SK-N-SH (cell line): ENCODE data around the gene PTPRN. TPM values are rescaled to one million over a fixed set of nuclear protein-coding genes. Genes with fewer than 3 reads are reported as not detected.

Experiments used
- CTCF ChIA-PET: fragments of 300-600, 350-600 bp; formaldehyde crosslinking; extraction: SDS; loops from one replicate; lab custom pipeline; 2021; lab: Yijun Ruan, JAX
- POLR2A ChIA-PET: fragments of 350-600 bp; sonication (Branson Sonifier 250); formaldehyde crosslinking; extraction: SDS; loops from one replicate; lab custom pipeline; 2020; ENCODE audit warnings: antibody characterized with exemption, inconsistent platforms; lab: Yijun Ruan, JAX
- DNase-seq: peaks from one replicate; pipeline ENCODE4 v3.0.0; 2012
- H2AFZ ChIP-seq: fragments of 200-600 bp; sonication (generic); 2 replicates; pipeline ENCODE4 v1.8.1; 2016; ENCODE audit warnings: antibody characterized with exemption, mild to moderate bottlenecking, low read depth
- H3F3A ChIP-seq: fragments of 200-600 bp; sonication (generic); replicated peaks from 2 replicates; pipeline ENCODE3; 2016; ENCODE audit warnings: antibody characterized with exemption, mild to moderate bottlenecking; ENCODE audit not compliant: insufficient read depth
- H3K27ac ChIP-seq, 2 experiments: fragments of 200-500 bp in 1 of 2; fragments of 200-600 bp in 1 of 2; sonication (Bioruptor generic) in 1 of 2; sonication (generic), shearing (Covaris generic) in 1 of 2; 2 replicates each; pipeline versions ENCODE4 v1.5.1 to v1.6.1; 2014 to 2016; ENCODE audit warnings: low read depth in 2 of 2, inconsistent platforms in 1 of 2, low read length in 1 of 2, mild to moderate bottlenecking in 1 of 2, mixed read lengths in 1 of 2
- H3K27me3 ChIP-seq: fragments of 200-600 bp; sonication (generic), shearing (Covaris generic); 2 replicates; pipeline ENCODE4 v1.6.1; 2016; ENCODE audit warnings: mixed run types; ENCODE audit not compliant: insufficient read depth
- H3K36me3 ChIP-seq, 2 experiments: fragments of 200-500 bp in 1 of 2; fragments of 200-600 bp in 1 of 2; sonication (Bioruptor generic) in 1 of 2; sonication (generic) in 1 of 2; replicated peaks in 1 of 2; 2 replicates each; pipeline versions ENCODE3 to v1.5.1; 2014 to 2016; ENCODE audit warnings: low read length in 1 of 2, mild to moderate bottlenecking in 1 of 2; ENCODE audit not compliant: insufficient read depth in 2 of 2, control insufficient read depth in 1 of 2
- H3K4me1 ChIP-seq, 2 experiments: fragments of 200-500 bp in 1 of 2; fragments of 200-600 bp in 1 of 2; sonication (Bioruptor generic) in 1 of 2; sonication (generic), shearing (Covaris generic) in 1 of 2; 2 replicates each; pipeline versions ENCODE4 v1.5.1 to v1.6.1; 2014 to 2016; ENCODE audit warnings: low read depth in 1 of 2, low read length in 1 of 2, mixed run types in 1 of 2; ENCODE audit not compliant: insufficient read depth in 2 of 2, control insufficient read depth in 1 of 2
- H3K4me2 ChIP-seq: fragments of 200-600 bp; sonication (generic), shearing (Covaris generic); 2 replicates; pipeline ENCODE4 v1.6.1; 2017; ENCODE audit warnings: mixed run types
- H3K4me3 ChIP-seq, 2 experiments: fragments of 200-500 bp in 1 of 2; fragments of 200-600 bp in 1 of 2; sonication (Bioruptor generic) in 1 of 2; sonication (generic), shearing (Covaris generic) in 1 of 2; 2 replicates each; pipeline versions ENCODE4 v1.5.1 to v1.8.1; 2014 to 2016; ENCODE audit warnings: low read depth in 2 of 2, inconsistent platforms in 1 of 2, low read length in 1 of 2, mild to moderate bottlenecking in 1 of 2, mixed read lengths in 1 of 2, moderate library complexity in 1 of 2
- H3K79me2 ChIP-seq: fragments of 200-600 bp; sonication (generic); 2 replicates; pipeline ENCODE4 v1.8.1; 2017; ENCODE audit warnings: mild to moderate bottlenecking; ENCODE audit not compliant: insufficient read depth
- H3K9ac ChIP-seq: fragments of 200-600 bp; sonication (generic); 2 replicates; pipeline ENCODE4 v1.6.1; 2017; ENCODE audit warnings: mixed run types
- H3K9me2 ChIP-seq: fragments of 200-600 bp; sonication (generic); 2 replicates; pipeline ENCODE4 v1.6.1; 2017; ENCODE audit warnings: mixed run types
- H3K9me3 ChIP-seq: fragments of 200-600 bp; sonication (generic); 2 replicates; pipeline ENCODE4 v1.6.1; 2017; ENCODE audit warnings: mixed run types, mild to moderate bottlenecking, moderate library complexity
- H4K20me1 ChIP-seq: fragments of 200-600 bp; sonication (generic); 2 replicates; pipeline ENCODE4 v1.6.1; 2017; ENCODE audit warnings: mild to moderate bottlenecking, mixed run types; ENCODE audit not compliant: insufficient read depth
- CHD2 ChIP-seq: fragments of 150-350 bp; IDR thresholded peaks from 2 replicates; pipeline ENCODE4 v1.6.1; 2018; ENCODE audit warnings: low read length; ENCODE audit not compliant: partially characterized antibody
- CTCF ChIP-seq: fragments of 200-600 bp; sonication (generic); IDR thresholded peaks from 2 replicates; pipeline ENCODE4 v1.6.1; 2017; ENCODE audit warnings: antibody characterized with exemption, mild to moderate bottlenecking, moderate library complexity
- FOXJ3 ChIP-seq: sonication (generic); formaldehyde crosslinking; IDR thresholded peaks from 2 replicates; pipeline ENCODE4 v1.5.1; 2020; ENCODE audit warnings: mild to moderate bottlenecking, missing genetic modification reagents
- GABPA ChIP-seq: IDR thresholded peaks from 2 replicates; pipeline ENCODE4 v1.4.0; 2012; ENCODE audit warnings: low read depth, mild to moderate bottlenecking
- GATA2 ChIP-seq: sonication (generic); formaldehyde crosslinking; IDR thresholded peaks from 2 replicates; pipeline ENCODE4 v1.5.0; 2020; ENCODE audit warnings: mild to moderate bottlenecking, missing genetic modification reagents
- IRF3 ChIP-seq: fragments of 150-350 bp; IDR thresholded peaks from 2 replicates; pipeline ENCODE4 v1.6.1; 2016; ENCODE audit warnings: mild to moderate bottlenecking, low read depth, low read length
- MXI1 ChIP-seq: IDR thresholded peaks from 2 replicates; pipeline ENCODE4 v1.6.1; 2012; ENCODE audit warnings: mild to moderate bottlenecking, low read depth, low read length, improper control_type of control experiment
- REST ChIP-seq: IDR thresholded peaks from 2 replicates; pipeline ENCODE4 v1.6.1; 2012; ENCODE audit warnings: mild to moderate bottlenecking, low read depth, low read length, moderate library complexity
- RFX5 ChIP-seq: IDR thresholded peaks from 2 replicates; pipeline ENCODE4 v1.6.1; 2012; ENCODE audit warnings: mild to moderate bottlenecking, improper control_type of control experiment, low read length
- SIN3A ChIP-seq: IDR thresholded peaks from 2 replicates; pipeline ENCODE4 v1.6.1; 2012; ENCODE audit warnings: low read depth, mild to moderate bottlenecking, low read length, moderate library complexity, borderline replicate concordance
- SMC3 ChIP-seq: IDR thresholded peaks from 2 replicates; pipeline ENCODE4 v1.6.1; 2012; ENCODE audit warnings: low read depth, low read length, improper control_type of control experiment
- TAF1 ChIP-seq: IDR thresholded peaks from 2 replicates; pipeline ENCODE4 v1.6.1; 2012; ENCODE audit warnings: low read depth, mild to moderate bottlenecking, low read length, moderate library complexity, borderline replicate concordance
- USF1 ChIP-seq: IDR thresholded peaks from 2 replicates; pipeline ENCODE4 v1.4.0; 2012; ENCODE audit warnings: low read depth, borderline replicate concordance
- WGBS: methylation state at CpG from one replicate; pipeline ENCODE4 v1.1.6; 2017; ENCODE audit warnings: low lambda C conversion rate; 5-methylcytosine and 5-hydroxymethylcytosine counted together
- polyA plus RNA-seq, 3 experiments: library from polyadenylated mRNA; depleted of rRNA; stranded (reverse); fragments of >200 nt; gene quantifications; 2 replicates each; pipeline ENCODE4 v1.2.3, GENCODE V29; 2012

The PTPRN gene
- polyA plus RNA-seq (2012; rRNA removed), result 7.4 and 9.5 TPM in 2 replicates
- 3.9 and 6.3 TPM in 2 replicates for polyA plus RNA-seq (2012; cell fraction: cytosol; rRNA removed)
- polyA plus RNA-seq (2012; cell fraction: nucleus; rRNA removed), result 12.9 and 14.4 TPM in 2 replicates

GRCh38 chr2:219309278-219309677 lies at the start of gene PTPRN:
PTPRN (minus strand) TSS chr2:219309401; CDS start chr2:219309332, 69 bp downstream.
- Histone ChIP-seq H4K20me1 (no peaks in the 10 kb centered on the region), H3K9me3 (no peaks in the 10 kb centered on the region), H3K4me1 (peaks cover 0 to 7% of the 10 kb centered on the region in 2 experiments; a peak in 2 of 4 replicates), H3K4me2 (peak within 1 kb of the TSS; percentile 94), H3K27me3 (no peaks in the 10 kb centered on the region), H3F3A (peaks cover 2% of the 10 kb centered on the region), H3K9ac (peak within 1 kb of the TSS; percentile 42; the same call in 1 of the 2 replicates), H2AFZ (peak within 1 kb of the TSS; percentile 64; the same call in 1 of the 2 replicates), H3K79me2 (no peaks in the 10 kb centered on the region), H3K27ac (peak within 1 kb of the TSS; percentile 77), H3K9me2 (no peaks in the 10 kb centered on the region), H3K36me3 (no peaks in the 10 kb centered on the region), H3K4me3 (peak within 1 kb of the TSS; percentile 52 to 73)
- ChIA-PET CTCF (interaction anchor here (0.7 to 4.5 kb wide), 9 partner anchors 8 to 138 kb away, joined by 3 to 42 read pairs (median 4); no protein-coding TSS in a partner anchor), POLR2A (interaction anchor here (1.0 to 1.4 kb wide), 4 partner anchors 9 to 78 kb away, joined by 3 to 5 read pairs (median 4); partner anchors contain the start of genes DNAJB2 and DNPEP)
- TF ChIP-seq MXI1 (peak; percentile 5; the same call in 1 of the 2 replicates), SMC3 (no peak), TAF1 (no peak), GATA2 (CRISPR knock-in tag) (no peak), GABPA (no peak), CHD2 (no peak), REST (no peak), USF1 (no peak)
- 4% methylated on average over 27 of the region's 37 CpGs for WGBS
- DNase-seq, result peak; percentile 95

GRCh38 chr2:219358170-219359075 lies 49.2 kb upstream of the PTPRN start:
- Histone ChIP-seq H4K20me1 (no peaks in the 10 kb centered on the region), H2AFZ (no peak overlapping the region), H3K4me3 (peak overlapping the region; percentile 39 to 40), H3K27ac (no peak overlapping the region), H3F3A (peaks cover 12% of the 10 kb centered on the region), H3K4me2 (peak overlapping the region; percentile 70), H3K9me3 (no peaks in the 10 kb centered on the region), H3K9ac (no peak overlapping the region), H3K36me3 (no peaks in the 10 kb centered on the region), H3K4me1 (peaks cover 4 to 7% of the 10 kb centered on the region in 2 experiments; a peak in 2 of 4 replicates), H3K9me2 (no peaks in the 10 kb centered on the region), H3K27me3 (peaks cover 27% of the 10 kb centered on the region), H3K79me2 (no peaks in the 10 kb centered on the region)
- peak; percentile 78 for DNase-seq
- CTCF ChIA-PET, result interaction anchor here (0.8 to 3.1 kb wide), 3 partner anchors 59 to 112 kb away, joined by 3 to 19 read pairs (median 3); partner anchors contain the start of gene STK16
- whole genome bisulfite sequencing, result 7% methylated on average over 27 of the region's 66 CpGs
- POLR2A ChIA-PET, result interaction anchor here (0.7 to 0.9 kb wide), 2 partner anchors 30 to 43 kb away, joined by 3 read pairs; partner anchors contain the start of gene DNPEP
- TF ChIP-seq CTCF, result no peak
- no peak for TF ChIP-seq FOXJ3 (CRISPR knock-in tag)
- TF ChIP-seq IRF3, result no peak
- TF ChIP-seq SIN3A, result no peak
- no peak for TF ChIP-seq USF1
- no peak for TF ChIP-seq RFX5
